SIG-M5 (cell line): ENCODE measurements around the gene BLZF1.
"Not testable (repeated sequence)": the region's sequence is repeated elsewhere in the genome, so short reads cannot be mapped to it uniquely, and the experiment has no call there.

ENCODE experiments used
- DNase-seq: peaks from one replicate; lab custom pipeline; 2025; lab: John Stamatoyannopoulos, UW

BLZF1 gene, protein sequence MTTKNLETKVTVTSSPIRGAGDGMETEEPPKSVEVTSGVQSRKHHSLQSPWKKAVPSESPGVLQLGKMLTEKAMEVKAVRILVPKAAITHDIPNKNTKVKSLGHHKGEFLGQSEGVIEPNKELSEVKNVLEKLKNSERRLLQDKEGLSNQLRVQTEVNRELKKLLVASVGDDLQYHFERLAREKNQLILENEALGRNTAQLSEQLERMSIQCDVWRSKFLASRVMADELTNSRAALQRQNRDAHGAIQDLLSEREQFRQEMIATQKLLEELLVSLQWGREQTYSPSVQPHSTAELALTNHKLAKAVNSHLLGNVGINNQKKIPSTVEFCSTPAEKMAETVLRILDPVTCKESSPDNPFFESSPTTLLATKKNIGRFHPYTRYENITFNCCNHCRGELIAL

DNA sequence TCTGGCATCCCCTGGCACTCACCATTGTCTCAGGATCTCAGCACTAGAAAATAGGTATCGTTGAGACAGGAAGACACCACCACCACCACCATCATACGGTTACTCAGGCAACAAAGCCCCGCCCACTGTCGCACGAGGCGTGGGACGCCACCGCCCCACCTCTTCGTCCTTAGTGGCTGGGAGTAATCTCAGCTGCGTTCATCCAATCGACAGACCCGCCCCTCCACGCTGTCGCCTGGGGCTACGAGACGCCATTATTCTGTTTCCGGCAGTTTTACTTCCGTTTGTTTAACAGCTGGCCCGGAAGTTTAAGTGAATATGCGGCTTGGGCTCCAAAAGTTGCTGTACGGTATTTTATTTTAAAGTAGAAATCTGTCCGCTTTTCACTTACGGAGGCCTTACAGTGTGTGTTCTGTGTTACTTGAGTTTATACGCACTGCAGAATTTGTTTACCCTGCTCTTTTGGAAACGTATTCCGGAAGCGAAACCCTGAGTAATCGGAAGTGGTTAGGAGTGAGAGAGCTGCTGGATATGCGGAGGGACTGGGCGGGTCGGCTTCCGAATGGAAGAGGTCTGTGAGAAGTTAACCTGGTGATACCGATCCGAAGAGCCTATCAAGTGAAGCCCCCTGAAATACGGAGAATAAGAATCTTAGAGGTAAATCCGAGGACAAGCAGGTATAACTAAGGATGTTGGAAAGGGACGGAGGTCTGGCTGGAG is at the start of gene BLZF1, which contains the start of gene NME7:
BLZF1 (plus strand) TSS at position 510 of the 720 bp plus-strand sequence. CDS start 1,328 bp downstream, outside the sequence.
NME7 (minus strand) TSS at position 112 of the 720 bp plus-strand sequence; CDS start at position 25, 87 bp downstream.
- peak; percentile 92 for DNase-seq

DNA sequence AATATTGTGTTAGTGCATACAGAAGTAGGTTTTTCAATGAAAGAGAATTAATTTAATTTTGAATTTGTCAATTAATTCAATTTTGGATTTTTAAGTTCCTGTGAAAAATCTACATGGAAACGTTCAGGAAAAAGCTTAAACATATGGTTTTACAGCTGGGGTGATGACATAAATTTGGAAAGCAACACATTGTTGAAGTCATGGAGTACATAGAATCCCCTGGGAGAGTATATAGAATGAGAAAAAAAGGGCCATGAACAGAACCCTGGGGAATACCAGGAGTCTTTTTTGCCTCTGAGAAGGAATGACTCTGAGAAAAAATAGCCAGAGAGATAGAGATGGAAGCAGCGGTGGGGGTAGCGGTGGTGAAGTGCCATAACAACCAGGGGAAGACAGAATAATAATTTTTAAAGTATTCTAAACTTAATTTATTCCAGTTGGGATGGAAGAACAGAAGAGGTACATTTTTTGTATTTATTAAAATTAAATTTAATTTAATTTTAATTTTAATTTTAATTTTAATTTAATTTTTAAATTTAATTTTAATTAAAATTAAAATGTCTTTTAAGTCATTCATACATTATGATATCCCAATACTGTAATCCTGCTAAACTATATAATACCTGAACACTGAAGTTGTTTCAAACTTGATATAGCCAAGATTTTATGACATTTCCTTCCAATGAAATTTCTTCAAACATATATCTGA is 49.3 kb upstream of the BLZF1 start:
- no peak for DNase-seq

DNA sequence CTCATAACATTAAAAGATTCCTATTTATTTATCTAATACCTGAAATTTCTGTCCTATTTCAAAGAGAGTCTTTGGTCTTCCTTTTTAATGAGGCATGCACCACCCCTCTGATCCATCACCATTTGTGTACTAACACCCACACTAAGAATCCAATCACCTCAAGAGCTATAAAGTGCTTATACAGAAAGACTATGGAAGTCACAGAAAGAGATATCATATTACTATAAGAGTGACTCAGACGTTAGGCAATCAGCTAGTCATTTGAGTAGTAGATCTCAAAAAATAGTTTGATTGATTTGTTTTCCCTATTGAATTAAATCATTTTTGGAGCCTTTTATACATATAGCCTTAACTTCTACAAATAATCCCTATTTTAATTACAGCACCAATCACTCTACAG is 46.5 kb upstream of the BLZF1 start:
- DNase-seq, result no peak

DNA sequence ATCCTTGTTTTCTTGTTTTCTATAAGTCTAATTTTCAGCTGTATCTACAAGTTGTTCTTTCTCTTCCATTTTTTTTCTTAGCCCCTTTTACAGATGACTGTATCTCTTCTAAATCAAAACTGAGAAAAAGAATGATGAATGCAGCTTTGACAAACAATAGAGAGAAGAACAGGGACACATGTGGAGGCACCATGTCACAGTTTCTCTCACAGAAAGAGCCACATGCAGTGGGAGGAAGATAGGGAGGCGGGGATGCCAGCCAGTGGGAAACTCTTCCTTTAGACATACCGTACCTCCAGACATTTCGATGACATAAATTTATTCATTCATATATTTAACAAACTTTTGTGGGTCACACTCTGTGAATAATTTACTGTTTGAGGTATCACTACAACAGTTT is 45.9 kb upstream of the BLZF1 start:
- no peak for DNase-seq

DNA sequence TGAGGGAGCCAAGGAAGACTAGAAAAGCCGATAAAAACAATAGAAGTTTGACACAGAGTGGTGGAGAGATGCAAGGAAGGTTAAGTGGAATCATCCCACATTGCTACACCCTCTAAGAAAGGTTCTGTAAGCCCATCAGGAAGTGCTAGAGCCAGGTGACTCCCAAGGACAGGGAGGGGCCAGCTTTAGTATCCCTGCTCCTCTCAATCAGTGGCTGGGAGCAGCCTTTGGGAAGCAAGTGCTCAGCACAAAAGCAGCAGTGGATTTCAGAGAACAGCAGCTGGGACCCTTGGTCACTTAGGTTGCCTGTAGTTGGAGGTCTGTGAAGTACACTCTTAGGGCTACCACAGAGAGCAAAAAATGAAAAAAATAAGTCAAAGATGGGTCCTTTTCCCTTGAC is 42.9 kb upstream of the BLZF1 start:
- DNase-seq, result no peak

DNA sequence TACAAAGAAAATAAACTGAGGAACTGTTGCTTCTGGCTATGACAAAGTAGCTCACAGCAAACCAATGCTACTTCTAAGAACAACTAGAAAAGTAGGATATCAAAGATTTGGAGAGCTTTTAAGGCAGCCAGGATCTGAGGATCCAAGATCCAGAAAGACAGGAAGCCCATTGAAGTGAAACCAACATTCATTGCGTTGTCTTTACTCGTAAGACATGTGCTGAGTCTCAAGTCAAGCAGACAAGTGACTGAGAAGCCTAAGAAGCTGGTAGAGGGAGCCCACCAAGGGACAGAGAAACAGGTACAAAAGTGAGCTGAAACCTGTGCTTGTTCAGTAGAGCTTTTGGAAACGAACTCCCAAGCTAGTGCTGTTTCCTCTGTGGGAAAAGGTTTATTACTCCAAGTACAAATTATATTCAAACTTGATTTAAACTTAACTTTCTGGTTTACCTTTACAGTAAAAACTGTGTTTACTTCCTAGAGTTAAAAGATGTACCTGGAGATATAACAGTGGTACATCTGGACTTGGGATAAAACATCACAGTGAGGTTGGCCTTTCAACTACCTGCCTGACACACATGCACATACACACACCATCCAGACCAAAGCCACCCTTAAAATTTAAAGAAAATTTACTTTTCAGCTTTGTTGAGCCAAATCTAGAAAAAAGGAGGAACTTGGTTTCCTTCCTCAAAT is 41.6 kb upstream of the BLZF1 start:
- no peak for DNase-seq

DNA sequence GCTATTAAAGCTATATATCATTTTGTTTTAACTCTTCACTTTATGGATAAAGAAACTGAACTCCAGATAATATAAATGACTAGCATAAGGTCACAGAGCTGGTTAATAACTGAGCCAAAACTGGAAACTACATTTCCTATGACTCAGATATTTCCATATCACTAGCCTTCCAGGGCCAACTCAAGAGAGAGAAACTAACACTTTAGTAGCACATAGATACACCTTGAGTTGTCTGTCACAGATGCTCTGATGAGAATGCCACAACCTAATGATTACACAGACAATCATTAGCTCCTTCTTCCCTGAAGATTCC is 41.1 kb upstream of the BLZF1 start:
- no peak for DNase-seq

DNA sequence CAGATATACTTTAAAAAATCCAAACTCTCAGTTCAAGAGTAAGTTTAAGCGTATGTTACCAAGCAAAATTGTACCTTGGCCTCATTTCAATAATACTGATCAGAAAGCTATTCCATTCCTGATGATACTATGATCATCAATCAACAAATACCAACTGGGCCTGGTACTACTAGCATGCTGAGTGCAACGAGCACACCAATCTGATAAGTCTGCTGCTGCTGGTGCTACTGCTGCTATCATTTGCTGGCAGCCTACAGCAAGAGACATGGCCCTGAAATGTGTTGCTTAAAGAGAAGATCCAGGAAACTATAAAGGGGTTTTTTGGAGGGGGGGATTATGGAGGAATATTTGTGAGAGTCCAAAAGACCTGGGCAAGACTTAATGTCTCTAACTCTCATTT is 40.1 kb upstream of the BLZF1 start:
- DNase-seq, result no peak

DNA sequence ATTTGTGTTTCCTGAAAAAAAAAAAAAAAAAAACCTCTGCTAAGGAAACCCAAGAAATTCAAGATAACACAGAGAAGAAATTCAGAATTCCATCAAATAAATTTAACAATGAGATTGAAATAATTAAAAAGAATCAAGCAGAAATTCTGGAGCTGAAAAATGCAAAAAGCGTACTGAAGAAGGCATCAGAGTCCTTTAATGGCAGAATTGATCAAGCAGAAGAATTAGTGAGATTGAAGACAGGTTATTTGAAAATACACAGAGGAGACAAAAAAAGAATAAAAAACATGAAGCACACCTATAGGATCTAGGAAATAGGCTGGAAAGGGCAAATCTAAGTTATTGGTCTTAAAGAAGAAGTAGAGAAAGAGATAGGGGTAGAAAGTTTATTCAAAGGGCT is 38.6 kb upstream of the BLZF1 start:
- DNase-seq, result no peak

DNA sequence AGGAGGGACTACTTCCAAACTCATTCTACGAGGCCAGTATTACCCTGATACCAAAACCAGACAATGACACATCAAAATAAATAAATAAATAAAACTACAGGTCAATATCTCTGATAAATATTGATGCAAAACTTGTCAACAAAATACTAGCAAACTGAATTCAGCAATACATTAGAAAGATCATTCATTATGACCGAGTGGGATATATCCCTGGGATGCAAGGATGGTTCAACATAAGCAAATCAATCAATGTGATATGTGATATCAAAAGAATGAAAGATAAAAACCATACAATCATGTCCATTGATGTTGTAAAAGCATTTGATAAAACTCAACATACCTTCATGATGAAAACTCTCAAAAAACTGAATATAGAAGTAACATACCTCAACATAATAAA is 37.1 kb upstream of the BLZF1 start:
- no peak for DNase-seq

DNA sequence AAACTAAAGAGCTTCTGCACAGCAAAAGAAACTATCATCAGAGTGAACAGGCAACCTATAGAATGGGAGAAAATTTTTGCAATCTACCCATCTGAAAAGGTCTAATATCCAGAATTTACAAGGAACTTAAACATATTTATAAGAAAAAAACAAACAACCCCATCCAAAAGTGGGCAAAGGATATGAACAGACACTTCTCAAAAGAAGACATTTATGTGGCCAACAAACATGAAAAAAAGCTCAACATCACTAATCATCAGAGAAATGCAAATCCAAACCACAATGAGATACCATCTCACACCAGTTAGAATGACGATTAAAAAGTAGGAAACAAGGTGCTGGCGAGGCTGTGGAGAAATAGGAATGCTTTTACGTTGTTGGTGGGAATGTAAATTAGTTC is 33.3 kb upstream of the BLZF1 start:
- DNase-seq, result not testable (repeated sequence)

DNA sequence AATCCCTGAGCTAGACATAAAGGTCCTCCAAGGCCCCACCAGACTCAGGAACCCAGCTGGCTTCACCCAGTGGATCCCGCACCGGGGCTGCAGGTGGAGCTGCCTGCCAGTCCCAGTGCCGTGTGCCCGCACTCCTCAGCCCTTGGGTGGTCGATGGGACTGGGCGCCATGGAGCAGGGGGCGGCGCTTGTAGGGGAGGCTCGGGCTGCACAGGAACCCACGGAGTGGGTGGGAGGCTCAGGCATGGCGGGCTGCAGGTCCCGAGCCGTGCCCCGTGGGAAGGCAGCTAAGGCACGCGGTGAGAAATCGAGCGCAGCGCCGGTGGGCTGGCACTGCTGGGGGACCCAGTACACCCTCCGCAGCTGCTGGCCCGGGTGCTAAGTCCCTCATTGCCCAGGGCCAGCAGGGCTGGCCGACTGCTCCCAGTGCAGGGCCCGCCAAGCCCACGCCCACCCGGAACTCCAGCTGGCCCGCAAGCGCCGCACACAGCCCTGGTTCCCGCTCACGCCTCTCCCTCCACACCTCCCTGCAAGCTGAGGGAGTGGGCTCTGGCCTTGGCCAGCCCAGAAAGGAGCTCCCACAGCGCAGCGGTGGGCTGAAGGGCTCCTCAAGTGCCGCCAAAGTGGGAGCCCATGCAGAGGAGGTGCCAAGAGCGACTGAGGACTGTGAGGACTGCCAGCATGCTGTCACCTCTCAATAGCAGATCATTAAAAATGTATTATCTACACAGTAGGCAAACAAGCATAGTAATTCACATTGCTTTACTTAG is 30.9 kb upstream of the BLZF1 start:
- not testable (repeated sequence) for DNase-seq

DNA sequence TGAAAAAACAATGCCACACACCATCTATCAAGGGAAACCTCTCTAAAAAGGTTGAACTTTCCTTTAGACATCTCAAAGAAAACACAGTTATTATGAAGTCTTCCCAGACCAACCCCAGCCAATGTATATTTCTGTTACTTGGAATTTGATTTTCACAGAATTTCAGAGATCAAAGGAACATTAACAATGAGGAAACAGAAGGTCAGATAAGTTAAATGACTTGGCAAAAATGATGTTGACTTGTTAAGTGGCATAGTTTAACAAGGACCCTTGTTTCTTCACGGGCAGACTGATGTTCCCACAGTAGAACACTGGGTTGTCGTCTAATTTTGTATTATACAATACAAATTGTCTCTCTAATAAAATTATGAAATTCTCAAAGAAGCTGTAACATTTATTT is 29.4 kb upstream of the BLZF1 start:
- no peak for DNase-seq

DNA sequence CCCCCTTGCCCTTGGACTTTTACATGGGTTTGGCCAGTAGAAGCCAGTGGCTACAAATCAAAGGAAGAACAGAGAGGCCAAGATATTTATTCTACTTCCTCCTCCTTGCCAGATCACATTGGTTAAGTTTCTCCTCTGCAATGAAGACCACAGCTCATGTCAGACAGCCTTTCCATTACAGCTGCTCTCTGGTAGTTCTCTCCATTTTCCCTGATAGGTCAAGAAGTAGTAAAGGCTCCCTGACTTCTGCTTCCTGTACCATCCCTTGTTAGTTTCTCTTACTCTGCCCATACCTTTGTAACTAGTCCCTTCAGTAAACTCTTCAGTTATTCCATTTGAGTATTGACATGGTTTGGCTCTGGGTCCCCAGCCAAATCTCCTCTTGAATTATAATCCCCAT is 28.2 kb upstream of the BLZF1 start:
- no peak for DNase-seq

DNA sequence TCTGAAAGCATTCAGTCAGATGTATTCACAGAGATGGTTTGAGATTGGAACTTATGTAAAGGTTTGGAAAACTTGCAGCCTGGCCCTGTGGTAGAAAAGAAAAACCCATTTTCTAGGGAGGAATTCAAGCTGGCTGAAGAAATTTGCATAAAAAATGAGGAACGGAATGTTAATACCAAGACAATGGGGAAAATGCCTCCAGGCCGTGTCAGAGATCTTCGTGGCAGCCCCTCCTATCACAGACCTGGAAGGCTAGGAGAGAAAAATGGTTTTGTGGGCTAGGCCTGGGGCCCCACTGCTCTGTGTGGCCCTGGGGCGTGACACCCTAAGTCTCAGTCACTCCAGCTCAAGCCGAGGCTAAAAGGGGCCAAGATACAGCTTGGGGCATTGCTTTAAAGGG is 27.1 kb upstream of the BLZF1 start:
- no peak for DNase-seq

DNA sequence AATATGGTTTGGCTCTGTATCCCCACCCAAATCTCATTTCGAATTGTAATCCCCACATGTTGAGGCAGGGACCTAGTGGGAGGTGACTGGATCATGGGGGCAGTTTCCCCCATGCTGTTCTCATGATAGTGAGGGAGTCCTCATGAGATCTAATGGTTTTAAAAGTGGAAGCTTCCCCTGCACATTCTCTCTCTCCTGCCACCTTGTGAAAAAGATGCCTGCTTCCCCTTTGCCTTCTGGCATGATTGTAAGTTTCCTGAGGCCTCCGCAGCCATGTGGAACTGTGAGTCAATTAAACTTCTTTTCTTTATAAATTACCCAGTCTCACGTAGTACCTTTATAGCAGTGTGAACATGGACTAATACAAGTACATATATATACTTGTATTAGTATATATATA is 25.9 kb upstream of the BLZF1 start:
- not testable (repeated sequence) for DNase-seq

DNA sequence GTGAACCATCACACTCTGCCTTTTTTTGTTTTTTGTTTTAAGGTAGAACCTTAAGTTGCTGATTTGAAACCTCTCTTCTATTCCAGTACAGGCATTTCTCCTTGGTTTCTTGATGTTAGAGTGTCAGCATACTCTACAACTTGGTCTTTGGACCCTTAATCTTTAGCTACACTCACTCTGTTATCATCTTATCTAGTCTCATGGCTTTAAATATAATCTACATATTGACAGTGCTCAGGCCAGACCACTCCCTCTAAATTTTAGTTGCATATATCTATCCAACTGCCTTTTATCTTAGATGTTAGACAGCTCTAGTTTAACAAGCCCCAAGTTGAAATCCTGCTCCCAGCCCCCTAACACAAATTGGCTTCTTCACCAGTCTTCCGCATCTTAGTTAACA is 22.5 kb upstream of the BLZF1 start:
- no peak for DNase-seq

DNA sequence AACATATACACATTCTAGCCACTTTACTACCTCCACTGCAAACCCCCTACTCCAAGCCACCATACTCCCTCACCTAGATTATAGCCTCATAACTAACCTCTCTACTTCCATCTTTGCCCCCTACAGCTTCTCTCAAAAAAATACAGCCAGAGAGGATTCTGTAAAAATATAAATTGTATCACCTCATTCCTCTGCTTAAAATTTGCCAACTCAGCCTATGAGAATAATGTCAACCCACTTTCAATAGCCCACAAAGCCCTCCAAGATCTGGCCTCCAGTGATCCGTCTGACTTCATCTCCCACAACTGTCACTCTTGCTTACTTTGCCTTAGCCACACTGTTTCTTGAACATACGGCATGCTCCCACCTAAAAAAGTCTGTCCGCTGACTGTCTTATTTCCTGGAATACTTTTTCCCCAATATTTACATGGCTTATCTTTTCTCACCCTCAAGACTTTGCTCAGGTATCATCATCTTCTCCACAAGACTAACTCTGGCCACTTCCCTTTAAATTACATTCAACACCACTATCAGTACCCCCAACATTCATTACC is 21.9 kb upstream of the BLZF1 start:
- DNase-seq, result no peak

DNA sequence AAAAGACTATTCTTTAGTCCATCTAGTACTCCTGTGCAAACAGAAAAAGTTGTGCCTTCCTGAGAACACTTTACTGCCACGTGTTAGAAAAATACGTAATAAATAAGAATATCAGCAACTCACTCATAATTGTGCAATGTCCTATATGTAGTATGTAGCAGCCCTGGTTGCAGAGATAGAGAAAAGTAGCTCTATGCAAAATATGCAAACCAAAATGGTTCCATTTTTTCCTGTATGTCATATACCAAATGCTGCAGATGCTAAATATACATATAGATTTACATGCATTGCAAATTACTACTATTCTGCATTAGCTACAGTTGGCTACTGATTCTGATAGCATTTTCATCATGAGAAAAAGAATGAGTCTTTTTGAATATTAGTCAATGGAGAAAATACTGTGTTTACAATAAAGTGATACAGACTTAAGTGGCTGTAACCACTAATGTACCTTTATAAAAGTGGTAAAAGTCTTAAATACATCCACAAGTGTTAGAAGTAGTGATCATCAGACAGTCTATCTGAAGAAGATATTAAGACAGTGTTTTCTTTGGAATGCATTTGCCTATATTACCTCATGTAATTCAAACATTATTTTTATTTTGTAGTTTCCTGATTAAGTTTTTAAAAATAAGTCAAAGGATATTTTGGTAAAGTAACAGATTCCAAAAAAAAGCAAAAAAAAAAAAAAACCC is 20.2 kb upstream of the BLZF1 start:
- DNase-seq, result no peak

DNA sequence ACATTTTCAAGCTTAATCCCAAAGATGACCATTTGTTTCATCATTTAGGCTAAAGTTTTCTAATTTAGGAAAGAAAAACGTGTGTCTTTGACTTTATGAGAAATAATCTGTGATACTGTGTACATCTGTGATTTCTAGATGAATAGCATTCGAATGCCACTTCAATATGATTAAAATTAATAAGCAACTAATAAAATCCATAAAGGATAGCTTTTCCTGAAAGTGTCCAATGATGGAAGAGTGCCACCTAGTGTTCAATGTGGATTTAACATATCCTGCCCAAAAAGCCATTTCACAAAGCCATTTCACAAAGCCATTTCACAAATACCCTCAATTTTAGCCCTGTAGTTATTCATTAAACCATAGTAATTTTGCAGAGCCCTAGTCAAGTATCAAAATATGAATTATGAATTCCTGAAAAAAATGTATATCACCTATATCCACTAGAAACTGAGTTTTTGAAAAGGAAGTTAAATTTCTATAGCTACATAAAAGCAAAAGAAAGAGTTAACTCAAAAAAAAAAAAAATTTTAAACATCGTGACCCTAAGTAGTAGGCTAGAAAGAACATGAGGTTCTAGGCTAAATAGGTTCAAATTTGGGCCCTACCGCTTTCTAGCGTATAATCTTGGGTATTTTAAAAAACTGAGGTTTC is 19.5 kb upstream of the BLZF1 start:
- DNase-seq, result no peak
